Measurements from ENCODE around the gene DPH7. TPM values are rescaled to one million over a fixed set of nuclear protein-coding genes. Genes with fewer than 3 reads are reported as not detected.

The DPH7 gene
- total and polyA plus RNA-seq, 10 donors: 31.7 to 80.5 (median 41.2) TPM

- WGBS, 5 donors: 78 to 89% (median 87%) methylated on average over 5 of the region's 5 CpGs
- no peak for DNase-seq
These were observed 53.8 kb downstream of the DPH7 start for GRCh38 chr9:137524981-137525317.

GRCh38 chr9:137524161-137524980 is 54.4 kb downstream of the DPH7 start:
- H3K4me1 ChIP-seq: peaks cover 0 to 7% (median 3%) of the 10 kb centered on the region in 6 donors
- intact Hi-C loops (cut with DNase I; ENCODE audit: low total_unique reads): loop anchor here (10.0 kb wide), 1 partner anchor 230 kb away; no protein-coding TSS in a partner anchor
- H3K36me3 ChIP-seq: peaks cover 0 to 14% (median 0%) of the 10 kb centered on the region in 6 donors
- DNase-seq: no peak
- H3K4me3 ChIP-seq: no peak overlapping the region
- H3K27ac ChIP-seq: no peak overlapping the region
- TF ChIP-seq POLR2AphosphoS5 (IDR thresholded peaks at IDR 0.05) (no peak), POLR2A (IDR thresholded peaks at IDR 0.05) (no peak)
- TF ChIP-seq, protein P1, sequence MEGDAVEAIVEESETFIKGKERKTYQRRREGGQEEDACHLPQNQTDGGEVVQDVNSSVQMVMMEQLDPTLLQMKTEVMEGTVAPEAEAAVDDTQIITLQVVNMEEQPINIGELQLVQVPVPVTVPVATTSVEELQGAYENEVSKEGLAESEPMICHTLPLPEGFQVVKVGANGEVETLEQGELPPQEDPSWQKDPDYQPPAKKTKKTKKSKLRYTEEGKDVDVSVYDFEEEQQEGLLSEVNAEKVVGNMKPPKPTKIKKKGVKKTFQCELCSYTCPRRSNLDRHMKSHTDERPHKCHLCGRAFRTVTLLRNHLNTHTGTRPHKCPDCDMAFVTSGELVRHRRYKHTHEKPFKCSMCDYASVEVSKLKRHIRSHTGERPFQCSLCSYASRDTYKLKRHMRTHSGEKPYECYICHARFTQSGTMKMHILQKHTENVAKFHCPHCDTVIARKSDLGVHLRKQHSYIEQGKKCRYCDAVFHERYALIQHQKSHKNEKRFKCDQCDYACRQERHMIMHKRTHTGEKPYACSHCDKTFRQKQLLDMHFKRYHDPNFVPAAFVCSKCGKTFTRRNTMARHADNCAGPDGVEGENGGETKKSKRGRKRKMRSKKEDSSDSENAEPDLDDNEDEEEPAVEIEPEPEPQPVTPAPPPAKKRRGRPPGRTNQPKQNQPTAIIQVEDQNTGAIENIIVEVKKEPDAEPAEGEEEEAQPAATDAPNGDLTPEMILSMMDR (IDR thresholded peaks at IDR 0.05 in 8 of 11, conservative IDR thresholded peaks at IDR 0.05 in 3 of 11): no peak
- no peaks in the 10 kb centered on the region for H3K27me3 ChIP-seq (replicated peaks in 1 of 7)
- no peaks in the 10 kb centered on the region for H3K9me3 ChIP-seq
- WGBS, 5 donors: 90 to 97% (median 94%) methylated on average over 26 to 33 of the region's 33 CpGs

More at GRCh38 chr9:137524981-137525317, 53.8 kb downstream of the DPH7 start:
- Histone ChIP-seq H3K27ac (no peak overlapping the region), H3K36me3 (peaks cover 0 to 14% (median 0%) of the 10 kb centered on the region in 6 donors), H3K4me1 (peaks cover 0 to 7% (median 3%) of the 10 kb centered on the region in 6 donors), H3K4me3 (no peak overlapping the region), H3K27me3 (replicated peaks in 1 of 7) (no peaks in the 10 kb centered on the region), H3K9me3 (no peaks in the 10 kb centered on the region)
- intact Hi-C loops (cut with DNase I; ENCODE audit: low total_unique reads): loop anchor here (5.0 to 10.0 kb wide), 2 partner anchors 103 to 230 kb away; partner anchors contain the start of genes EXD3 and NOXA1
- TF ChIP-seq POLR2AphosphoS5 (IDR thresholded peaks at IDR 0.05) (no peak), POLR2A (IDR thresholded peaks at IDR 0.05) (no peak)
- TF ChIP-seq, protein P1 (IDR thresholded peaks at IDR 0.05 in 8 of 11, conservative IDR thresholded peaks at IDR 0.05 in 3 of 11): no peak

DNA sequence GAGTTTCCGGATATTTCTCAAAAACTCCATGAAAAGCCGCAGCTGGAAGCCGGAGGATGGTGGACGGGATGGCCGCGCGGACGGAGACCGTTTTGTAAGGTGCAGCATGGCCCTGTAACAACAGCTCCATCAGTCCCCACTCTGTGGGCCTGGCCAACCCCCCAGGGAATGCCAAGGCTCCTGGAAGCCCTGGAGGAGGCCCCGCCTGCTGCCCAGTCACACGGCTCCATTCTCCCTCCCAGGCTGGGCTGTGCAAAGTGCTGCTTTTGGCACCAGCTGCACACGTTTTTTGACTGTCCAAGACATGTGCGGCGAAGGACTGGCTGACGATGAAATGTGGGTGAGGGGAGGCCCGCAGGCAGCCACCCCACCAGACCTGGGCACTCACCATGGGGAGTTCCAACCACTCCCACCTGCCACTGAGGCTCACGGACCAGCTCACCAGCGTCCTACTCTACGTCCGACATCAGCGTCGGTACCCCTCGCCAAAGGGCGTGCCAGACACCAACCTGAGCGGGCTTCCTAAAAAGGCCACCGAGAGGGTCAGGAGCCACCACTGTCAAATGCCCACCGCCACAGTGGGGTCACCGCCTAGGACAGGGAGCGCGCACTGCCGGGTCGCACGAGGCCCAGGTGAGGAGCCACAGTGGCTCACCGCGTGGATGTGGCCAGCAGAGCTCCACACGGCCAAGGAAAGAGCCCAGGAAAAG is 55.8 kb downstream of the DPH7 start:
- no peak for DNase-seq
- Histone ChIP-seq H3K4me3 (no peak overlapping the region), H3K27ac (no peak overlapping the region), H3K36me3 (peaks cover 0 to 14% (median 0%) of the 10 kb centered on the region in 6 donors), H3K4me1 (peaks cover 0 to 7% (median 3%) of the 10 kb centered on the region in 6 donors), H3K27me3 (replicated peaks in 1 of 7) (no peaks in the 10 kb centered on the region), H3K9me3 (no peaks in the 10 kb centered on the region)
- intact Hi-C loops (cut with DNase I; ENCODE audit: low total_unique reads): loop anchor here (10.0 kb wide), 1 partner anchor 228 kb away; no protein-coding TSS in a partner anchor
- 93 to 96% (median 95%) methylated on average over 30 to 36 of the region's 36 CpGs for whole genome bisulfite sequencing, 5 donors
- TF ChIP-seq POLR2A (IDR thresholded peaks at IDR 0.05) (no peak), POLR2AphosphoS5 (IDR thresholded peaks at IDR 0.05) (no peak)
- TF ChIP-seq, protein P1 (IDR thresholded peaks at IDR 0.05 in 8 of 11, conservative IDR thresholded peaks at IDR 0.05 in 3 of 11): no peak

Data from spleen (tissue), 11 donors.